HEK293 (cell line): ENCODE results near the gene PRUNE2.

Experiments
- ATF2 ChIP-seq: fragments of 450-650 bp; formaldehyde crosslinking; IDR thresholded peaks from 2 replicates; pipeline ENCODE4 v1.5.1; 2016; ENCODE audit warnings: missing biosample characterization, missing genetic modification characterization, low read depth
- CTCF ChIP-seq: fragments of 450-650 bp; formaldehyde crosslinking; IDR thresholded peaks from 2 replicates; pipeline ENCODE4 v1.5.1; 2016; ENCODE audit warnings: missing biosample characterization, missing genetic modification characterization
- PATZ1 ChIP-seq: fragments of 450-650 bp; formaldehyde crosslinking; IDR thresholded peaks from 2 replicates; pipeline ENCODE4 v1.5.1; 2016; ENCODE audit warnings: missing biosample characterization, missing genetic modification characterization
- REST ChIP-seq: fragments of 450-650 bp; formaldehyde crosslinking; IDR thresholded peaks from 2 replicates; pipeline ENCODE4 v1.5.1; 2016; ENCODE audit warnings: missing biosample characterization, missing genetic modification characterization
- ZNF140 ChIP-seq: fragments of 450-650 bp; formaldehyde crosslinking; IDR thresholded peaks from 2 replicates; pipeline ENCODE4 v1.5.1; 2016; ENCODE audit warnings: missing biosample characterization, missing genetic modification characterization
- ZNF184 ChIP-seq: fragments of 450-650 bp; IDR thresholded peaks from 2 replicates; pipeline ENCODE4 v1.5.1; 2018; ENCODE audit warnings: missing biosample characterization, mild to moderate bottlenecking, missing genetic modification characterization
- ZNF366 ChIP-seq: fragments of 450-650 bp; formaldehyde crosslinking; conservative IDR thresholded peaks from 2 replicates; pipeline ENCODE4 v1.5.1; 2016; ENCODE audit warnings: missing biosample characterization, missing genetic modification characterization
- ZNF501 ChIP-seq: fragments of 450-650 bp; formaldehyde crosslinking; IDR thresholded peaks from 2 replicates; pipeline ENCODE4 v1.5.1; 2016; ENCODE audit warnings: missing biosample characterization, missing genetic modification characterization
- ZNF624 ChIP-seq: fragments of 450-650 bp; formaldehyde crosslinking; IDR thresholded peaks from 2 replicates; pipeline ENCODE4 v1.5.1; 2017; ENCODE audit warnings: missing biosample characterization, missing genetic modification characterization

- TF ChIP-seq CTCF (tag by site-specific recombination) (no peak), ATF2 (tag by site-specific recombination) (no peak), ZNF501 (tag by site-specific recombination) (no peak), ZNF140 (no peak), ZNF184 (tag by site-specific recombination) (no peak), PATZ1 (tag by site-specific recombination) (no peak), ZNF624 (tag by site-specific recombination) (no peak), ZNF366 (no peak), REST (no peak)
These were observed 290.7 kb downstream of the PRUNE2 start for GRCh38 chr9:76615177-76615603.
